GM13977 (cell line): Measurements from ENCODE around the gene CEP55.
"Not testable (repeated sequence)": the region's sequence is repeated elsewhere in the genome, so short reads cannot be mapped to it uniquely, and the experiment has no call there.

ENCODE experiments used
- DNase-seq: peaks from one replicate; pipeline ENCODE4 v3.0.0; 2012; ENCODE audit warnings: low spot score
- CTCF ChIP-seq: IDR thresholded peaks from 2 replicates; pipeline ENCODE4 v1.5.1; 2012; ENCODE audit warnings: mild to moderate bottlenecking, control low read depth; ENCODE audit not compliant: insufficient read depth; ENCODE audit errors: extremely low read depth, missing control alignments
- in situ Hi-C: fragments of 300-500 bp; cut with MboI; formaldehyde crosslinking; loops from one replicate; pipeline ENCODE4 v1.12.0; 2022; ENCODE audit warnings: low sequenced_read_pairs, low pct_unique_long_range_greater_than_20kb, mixed read lengths, inconsistent platforms; ENCODE audit not compliant: unreplicated experiment

The CEP55 gene

GRCh38 chr10:93542358-93542791 is 46.0 kb downstream of the CEP55 start:
- in situ Hi-C loops = no loop called here
- TF ChIP-seq CTCF = no peak
- no peak for DNase-seq

GRCh38 chr10:93546995-93547394 is 50.6 kb downstream of the CEP55 start:
- in situ Hi-C loops, DNase-seq: not testable (repeated sequence)

GRCh38 chr10:93547522-93547921 is 51.1 kb downstream of the CEP55 start:
- TF ChIP-seq CTCF = no peak
- no peak for DNase-seq
- in situ Hi-C loops = no loop called here

- TF ChIP-seq CTCF = no peak
- DNase-seq = no peak
- in situ Hi-C loops = no loop called here
These were observed 52.1 kb downstream of the CEP55 start for GRCh38 chr10:93548376-93549071.

- in situ Hi-C loops = loop anchor here (25.0 kb wide), 1 partner anchor 262 kb away; no protein-coding TSS in a partner anchor
- TF ChIP-seq CTCF = no peak
- no peak for DNase-seq
These were observed 54.2 kb downstream of the CEP55 start for GRCh38 chr10:93550606-93551005.

GRCh38 chr10:93552780-93553179 is 56.4 kb downstream of the CEP55 start:
- in situ Hi-C loops = loop anchor here (25.0 kb wide), 1 partner anchor 260 kb away; no protein-coding TSS in a partner anchor
- no peak for TF ChIP-seq CTCF
- DNase-seq = no peak

GRCh38 chr10:93553482-93554315 is 57.3 kb downstream of the CEP55 start:
- no peak for TF ChIP-seq CTCF
- DNase-seq = no peak
- in situ Hi-C loops = loop anchor here (25.0 kb wide), 1 partner anchor 259 kb away; no protein-coding TSS in a partner anchor
